Common myeloid progenitor, CD34-positive (primary cell): Measurements from ENCODE around the gene FAM20B.

ENCODE experiments used
- CTCF ChIA-PET: fragments of 350-600 bp; sonication (Branson Sonifier 250); formaldehyde crosslinking; loops from one replicate; lab custom pipeline; 2021; ENCODE audit warnings: antibody characterized with exemption; lab: Charles Lee
- POLR2A ChIA-PET: fragments of 350-600 bp; sonication (Branson Sonifier 250); formaldehyde crosslinking; loops from one replicate; lab custom pipeline; 2021; ENCODE audit warnings: antibody characterized with exemption; lab: Charles Lee
- DNase-seq, 3 donors: peaks; one replicate each; pipeline versions ENCODE4 v3.0.0 to v3.0.0-alpha.2; 2013
- H3K27ac ChIP-seq, 2 experiments: 1 replicate in 1 of 2; 2 replicates in 1 of 2; pipeline ENCODE4 v1.7.0; 2013; ENCODE audit warnings: inconsistent platforms in 2 of 2, low read length in 2 of 2, mild to moderate bottlenecking in 2 of 2, low read depth in 1 of 2, moderate library complexity in 1 of 2; ENCODE audit not compliant: severe bottlenecking in 2 of 2, insufficient read depth in 1 of 2, poor library complexity in 1 of 2
- H3K27me3 ChIP-seq, 5 experiments: replicated peaks in 2 of 5; 1 replicate in 3 of 5; 2 replicates in 2 of 5; pipeline versions ENCODE4 v1.6.1 to v1.7.0; 2013; ENCODE audit warnings: low read length in 4 of 5, mild to moderate bottlenecking in 2 of 5, moderate library complexity in 2 of 5, inconsistent platforms in 1 of 5; ENCODE audit not compliant: insufficient read depth in 5 of 5, control insufficient read depth in 4 of 5
- H3K36me3 ChIP-seq, 4 experiments: 1 replicate in 2 of 4; 2 replicates in 2 of 4; pipeline versions ENCODE4 v1.6.1 to v1.7.0; 2013; ENCODE audit warnings: low read length in 3 of 4, control low read depth in 1 of 4, mild to moderate bottlenecking in 1 of 4; ENCODE audit not compliant: control insufficient read depth in 4 of 4, insufficient read depth in 4 of 4
- H3K4me1 ChIP-seq, 4 experiments: 1 replicate in 3 of 4; 2 replicates in 1 of 4; pipeline versions ENCODE4 v1.6.1 to v1.7.1; 2013; ENCODE audit warnings: low read length in 3 of 4, mild to moderate bottlenecking in 3 of 4, control low read depth in 1 of 4, inconsistent platforms in 1 of 4, moderate library complexity in 1 of 4; ENCODE audit not compliant: control insufficient read depth in 4 of 4, insufficient read depth in 4 of 4; ENCODE audit errors: control extremely low read depth in 1 of 4
- H3K4me3 ChIP-seq, 7 experiments: 1 replicate in 4 of 7; 2 replicates in 3 of 7; pipeline versions ENCODE4 v1.5.1 to v1.7.0; 2013; ENCODE audit warnings: mild to moderate bottlenecking in 7 of 7, low read length in 6 of 7, moderate library complexity in 6 of 7, inconsistent platforms in 2 of 7, low read depth in 2 of 7, control low read depth in 1 of 7; ENCODE audit not compliant: insufficient read depth in 4 of 7, control insufficient read depth in 1 of 7; ENCODE audit errors: extremely low read depth in 1 of 7
- H3K9me3 ChIP-seq, 5 experiments: 1 replicate in 4 of 5; 2 replicates in 1 of 5; pipeline versions ENCODE4 v1.6.1 to v1.7.1; 2013; ENCODE audit warnings: low read length in 4 of 5, mild to moderate bottlenecking in 2 of 5, inconsistent platforms in 1 of 5, low read depth in 1 of 5, moderate library complexity in 1 of 5; ENCODE audit not compliant: control insufficient read depth in 4 of 5, insufficient read depth in 2 of 5; ENCODE audit errors: control extremely low read depth in 1 of 5
- WGBS: methylation state at CpG from one replicate; pipeline ENCODE4 v1.1.5; 2013; ENCODE audit not compliant: insufficient coverage; 5-methylcytosine and 5-hydroxymethylcytosine counted together

The FAM20B gene

GRCh38 chr1:179066471-179066870, 40.8 kb downstream of the FAM20B start:
- ChIA-PET CTCF (interaction anchor here (0.7 kb wide), 1 partner anchor 564 kb away, joined by 3 read pairs; no protein-coding TSS in a partner anchor), POLR2A (no interaction called here)
- no peaks in the 10 kb centered on the region for H3K27me3 ChIP-seq
- no peak overlapping the region for H3K27ac ChIP-seq
- DNase-seq: no peak
- H3K4me1 ChIP-seq: no peaks in the 10 kb centered on the region
- 100% methylated on average over 1 of the region's 4 CpGs for WGBS
- no peaks in the 10 kb centered on the region for H3K9me3 ChIP-seq
- H3K4me3 ChIP-seq: no peak overlapping the region
- H3K36me3 ChIP-seq: peaks cover 4 to 50% (median 21%) of the 10 kb centered on the region in 4 experiments

GRCh38 chr1:179077396-179077795, 51.7 kb downstream of the FAM20B start:
- Histone ChIP-seq H3K36me3 (peaks cover 0 to 7% (median 3%) of the 10 kb centered on the region in 4 experiments), H3K27ac (no peak overlapping the region), H3K27me3 (no peaks in the 10 kb centered on the region), H3K4me3 (no peak overlapping the region), H3K4me1 (peaks cover 0 to 12% (median 11%) of the 10 kb centered on the region in 4 experiments), H3K9me3 (no peaks in the 10 kb centered on the region)
- no peak for DNase-seq
- ChIA-PET POLR2A (no interaction called here), CTCF (interaction anchor here (1.2 to 3.3 kb wide), 6 partner anchors 9 to 292 kb away, joined by 3 to 26 read pairs (median 6); no protein-coding TSS in a partner anchor)
- WGBS: 100% methylated on average over 2 of the region's 7 CpGs

- H3K27ac ChIP-seq: no peak overlapping the region
- peak; percentile 78 to 89 (median 86) for DNase-seq
- H3K4me3 ChIP-seq: no peak overlapping the region
- H3K36me3 ChIP-seq: no peaks in the 10 kb centered on the region
- H3K27me3 ChIP-seq: no peaks in the 10 kb centered on the region
- POLR2A ChIA-PET: interaction anchor here (0.7 kb wide), 1 partner anchor 16 kb away, joined by 3 read pairs; no protein-coding TSS in a partner anchor
- 58% methylated on average over 4 of the region's 18 CpGs for WGBS
- CTCF ChIA-PET: interaction anchor here (0.8 to 3.3 kb wide), 12 partner anchors 8 to 290 kb away, joined by 3 to 26 read pairs (median 4); no protein-coding TSS in a partner anchor
- peaks cover 0 to 25% (median 21%) of the 10 kb centered on the region in 4 experiments for H3K4me1 ChIP-seq
- no peaks in the 10 kb centered on the region for H3K9me3 ChIP-seq
Measured at GRCh38 chr1:179079113-179079761, 53.5 kb downstream of the FAM20B start.

GRCh38 chr1:179080866-179081686, 55.4 kb downstream of the FAM20B start:
- peak overlapping the region; percentile 63 to 91 (median 86) for H3K4me3 ChIP-seq
- H3K4me1 ChIP-seq: peaks cover 0 to 25% (median 21%) of the 10 kb centered on the region in 4 experiments
- POLR2A ChIA-PET: interaction anchor here (0.5 kb wide), 1 partner anchor 21 kb away, joined by 3 read pairs; no protein-coding TSS in a partner anchor
- peak; percentile 31 to 83 (median 76) for DNase-seq
- no peaks in the 10 kb centered on the region for H3K9me3 ChIP-seq
- CTCF ChIA-PET: interaction anchor here (0.7 to 1.6 kb wide), 3 partner anchors 12 to 289 kb away, joined by 3 to 4 read pairs (median 4); no protein-coding TSS in a partner anchor
- peaks cover 2 to 14% (median 9%) of the 10 kb centered on the region in 4 experiments for H3K36me3 ChIP-seq
- WGBS: 41% methylated on average over 17 of the region's 18 CpGs
- peak overlapping the region in 1 of 2 experiments; percentile 83 for H3K27ac ChIP-seq
- H3K27me3 ChIP-seq: no peaks in the 10 kb centered on the region

GRCh38 chr1:179081687-179082332, 56.1 kb downstream of the FAM20B start, which contains the start of gene TOR3A:
Gene TOR3A (plus strand): TSS chr1:179082070. CDS start chr1:179082129, 59 bp downstream.
- no peaks in the 10 kb centered on the region for H3K27me3 ChIP-seq
- WGBS: under 1% methylated on average over 50 of the region's 51 CpGs
- H3K4me1 ChIP-seq: peaks cover 0 to 25% (median 21%) of the 10 kb centered on the region in 4 experiments
- peak within 1 kb of the TSS; percentile 63 to 91 (median 86) for H3K4me3 ChIP-seq
- peaks cover 2 to 19% (median 10%) of the 10 kb centered on the region in 4 experiments for H3K36me3 ChIP-seq
- H3K27ac ChIP-seq: peak within 1 kb of the TSS; percentile 33 to 83
- no peaks in the 10 kb centered on the region for H3K9me3 ChIP-seq
- CTCF ChIA-PET: interaction anchor here (0.9 to 1.9 kb wide), 4 partner anchors 11 to 286 kb away, joined by 3 to 4 read pairs (median 4); partner anchors contain the start of gene SOAT1
- POLR2A ChIA-PET: no interaction called here
- peak; percentile 65 to 87 (median 78) for DNase-seq

- Histone ChIP-seq H3K27ac (peak overlapping the region; percentile 33 to 83), H3K4me3 (peak overlapping the region; percentile 63 to 91 (median 86)), H3K9me3 (no peaks in the 10 kb centered on the region), H3K36me3 (peaks cover 5 to 25% (median 11%) of the 10 kb centered on the region in 4 experiments), H3K4me1 (peaks cover 0 to 25% (median 21%) of the 10 kb centered on the region in 4 experiments), H3K27me3 (no peaks in the 10 kb centered on the region)
- peak in 2 of 3 donors; percentile 33 to 52 for DNase-seq
- ChIA-PET CTCF (interaction anchor here (0.7 to 1.9 kb wide), 4 partner anchors 211 to 306 kb away, joined by 3 to 4 read pairs (median 3); partner anchors contain the start of gene SOAT1), POLR2A (no interaction called here)
- WGBS: 0% methylated on average over 48 of the region's 52 CpGs
Measured at GRCh38 chr1:179082333-179082998, 56.8 kb downstream of the FAM20B start.
